Measurements from ENCODE around the gene UCK1. TPM values are rescaled to one million over a fixed set of nuclear protein-coding genes. Genes with fewer than 3 reads are reported as not detected.

Gene UCK1
- total RNA-seq, 3 donors from 2014 or later (not counting 1 experiment from before 2014, with no cell fraction given), result 29.9 to 35.2 (median 30.2) TPM

- no peak for ATAC-seq
- 95% methylated on average over 12 of the region's 12 CpGs for WGBS (ENCODE audit: insufficient coverage)
- no peak overlapping the region for H3K27ac ChIP-seq (ENCODE audit: low read length)
- no peaks in the 10 kb centered on the region for H3K4me1 ChIP-seq (ENCODE audit: control insufficient read depth, insufficient read depth, low read length)
- intact Hi-C loops (cut with micrococcal nuclease), result no loop called here
- Mint-ChIP-seq H3K27me3 (ENCODE audit: low read depth in 2 of 2) (no peaks in the 10 kb centered on the region), H3K27ac (no peak overlapping the region), H3K9me3 (no peaks in the 10 kb centered on the region), H3K4me3 (no peak overlapping the region), H3K4me1 (peaks cover 0 to 14% of the 10 kb centered on the region in 2 donors), H3K36me3 (no peaks in the 10 kb centered on the region)
- H3K36me3 ChIP-seq (ENCODE audit: control insufficient read depth, insufficient read depth, low read length), result peaks cover 88% of the 10 kb centered on the region
- no peak for DNase-seq
- H3K9me3 ChIP-seq (ENCODE audit: control insufficient read depth, insufficient read depth, low read length), result no peaks in the 10 kb centered on the region
- no peak overlapping the region for H3K4me3 ChIP-seq (ENCODE audit: low read length)
- TF ChIP-seq CTCF (IDR thresholded peaks at IDR 0.05), result no peak
- H3K27me3 ChIP-seq (ENCODE audit: control insufficient read depth, insufficient read depth, low read length), result no peaks in the 10 kb centered on the region
Observed at GRCh38 chr9:131485206-131485605, 45.9 kb downstream of the UCK1 start.

- H3K9me3 ChIP-seq (ENCODE audit: control insufficient read depth, insufficient read depth, low read length), result no peaks in the 10 kb centered on the region
- 97% methylated on average over 15 of the region's 15 CpGs for WGBS (ENCODE audit: insufficient coverage)
- no peak overlapping the region for H3K27ac Mint-ChIP-seq
Observed at GRCh38 chr9:131484560-131485185, 46.4 kb downstream of the UCK1 start.

GRCh38 chr9:131484051-131484445 is 47.0 kb downstream of the UCK1 start:
- ATAC-seq (no peak), DNase-seq (no peak)
- H3K4me1 ChIP-seq (ENCODE audit: control insufficient read depth, insufficient read depth, low read length), result no peaks in the 10 kb centered on the region
- no peak for TF ChIP-seq CTCF (IDR thresholded peaks at IDR 0.05)
- H3K4me1 Mint-ChIP-seq, result peaks cover 0 to 5% of the 10 kb centered on the region in 2 donors
- H3K27me3 ChIP-seq (ENCODE audit: control insufficient read depth, insufficient read depth, low read length), result no peaks in the 10 kb centered on the region
- peaks cover 88% of the 10 kb centered on the region for H3K36me3 ChIP-seq (ENCODE audit: control insufficient read depth, insufficient read depth, low read length)
- H3K9me3 ChIP-seq (ENCODE audit: control insufficient read depth, insufficient read depth, low read length), result no peaks in the 10 kb centered on the region
- no peak overlapping the region for H3K4me3 Mint-ChIP-seq
- H3K36me3 Mint-ChIP-seq, result peaks cover 6% of the 10 kb centered on the region
- no peaks in the 10 kb centered on the region for H3K27me3 Mint-ChIP-seq (ENCODE audit: low read depth in 2 of 2)
- 93% methylated on average over 7 of the region's 7 CpGs for WGBS (ENCODE audit: insufficient coverage)
- no peaks in the 10 kb centered on the region for H3K9me3 Mint-ChIP-seq
- intact Hi-C loops (cut with micrococcal nuclease), result no loop called here
- H3K27ac ChIP-seq (ENCODE audit: low read length), result no peak overlapping the region
- H3K4me3 ChIP-seq (ENCODE audit: low read length), result no peak overlapping the region
- H3K27ac Mint-ChIP-seq, result no peak overlapping the region

More at GRCh38 chr9:131484560-131485185, 46.4 kb downstream of the UCK1 start:
- no peak for TF ChIP-seq CTCF (IDR thresholded peaks at IDR 0.05)
- Histone ChIP-seq H3K4me1 (ENCODE audit: control insufficient read depth, insufficient read depth, low read length) (no peaks in the 10 kb centered on the region), H3K27ac (ENCODE audit: low read length) (no peak overlapping the region), H3K36me3 (ENCODE audit: control insufficient read depth, insufficient read depth, low read length) (peaks cover 87% of the 10 kb centered on the region), H3K4me3 (ENCODE audit: low read length) (no peak overlapping the region), H3K27me3 (ENCODE audit: control insufficient read depth, insufficient read depth, low read length) (no peaks in the 10 kb centered on the region)
- Mint-ChIP-seq H3K27me3 (ENCODE audit: low read depth in 2 of 2) (no peaks in the 10 kb centered on the region), H3K4me3 (no peak overlapping the region), H3K36me3 (peaks cover under 1% of the 10 kb centered on the region), H3K4me1 (peaks cover 0 to 10% of the 10 kb centered on the region in 2 donors), H3K9me3 (no peaks in the 10 kb centered on the region)
- ATAC-seq (no peak), DNase-seq (no peak)
- intact Hi-C loops (cut with micrococcal nuclease), result no loop called here

Data from natural killer cell (primary cell).